ENCODE data around the gene KDM4C.

Gene KDM4C

DNA sequence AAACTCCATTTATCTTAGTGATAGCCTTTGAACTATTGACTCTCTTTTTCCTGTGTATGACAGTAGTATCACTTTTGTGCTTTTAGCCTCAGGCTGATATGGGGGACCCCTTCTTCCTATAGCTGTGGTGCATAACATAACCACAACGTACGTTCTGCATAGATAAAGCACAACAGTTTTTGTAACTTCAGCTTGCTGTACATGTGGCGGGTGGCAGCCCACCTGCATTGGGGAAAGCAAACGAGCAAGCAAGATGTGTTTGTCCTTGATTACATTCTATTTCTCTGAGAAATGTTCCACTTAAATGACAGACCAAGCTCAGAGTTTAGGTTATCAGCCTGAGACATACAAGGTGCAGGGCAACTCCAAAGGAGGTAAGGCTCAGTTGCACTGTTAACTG is 309.4 kb downstream of the KDM4C start:
- DNase-seq: no peak

DNA sequence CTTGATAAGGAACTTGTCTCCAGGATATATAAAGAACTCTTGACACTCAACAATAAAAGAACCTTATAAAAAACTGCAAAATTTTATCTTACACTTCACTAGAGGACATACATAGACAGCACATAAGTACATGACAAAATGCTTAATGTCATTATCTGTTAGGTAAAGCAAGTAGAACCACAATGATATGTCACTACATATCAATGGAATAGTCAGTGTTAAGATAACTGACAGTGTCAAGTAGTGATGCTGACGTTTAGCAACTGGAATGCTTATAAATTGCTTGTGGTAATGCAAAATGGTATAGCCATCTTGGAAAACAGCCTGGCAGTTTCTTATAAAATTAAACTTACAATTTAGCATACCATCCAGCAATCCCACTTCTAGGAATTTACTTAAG is 314.1 kb downstream of the KDM4C start:
- DNase-seq: no peak

DNA sequence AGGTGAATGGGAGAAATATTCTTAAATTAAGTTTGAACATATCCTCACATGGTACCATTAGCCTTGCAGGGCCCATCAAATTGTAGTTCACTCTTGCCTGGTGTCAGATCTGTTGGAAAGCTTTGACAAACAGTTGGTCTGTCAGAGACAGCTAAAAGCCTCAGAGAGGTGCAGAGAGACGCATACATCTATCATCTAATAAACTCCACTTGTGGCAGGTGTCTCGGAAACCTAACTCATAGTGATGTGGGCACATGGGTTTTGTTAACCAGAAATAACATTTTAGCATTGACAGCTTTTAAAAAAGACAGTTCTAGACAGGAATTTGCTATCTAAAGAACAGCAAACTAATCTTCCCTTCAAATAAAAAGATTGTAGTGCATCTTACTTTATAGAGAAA is 315.9 kb downstream of the KDM4C start:
- no peak for DNase-seq

DNA sequence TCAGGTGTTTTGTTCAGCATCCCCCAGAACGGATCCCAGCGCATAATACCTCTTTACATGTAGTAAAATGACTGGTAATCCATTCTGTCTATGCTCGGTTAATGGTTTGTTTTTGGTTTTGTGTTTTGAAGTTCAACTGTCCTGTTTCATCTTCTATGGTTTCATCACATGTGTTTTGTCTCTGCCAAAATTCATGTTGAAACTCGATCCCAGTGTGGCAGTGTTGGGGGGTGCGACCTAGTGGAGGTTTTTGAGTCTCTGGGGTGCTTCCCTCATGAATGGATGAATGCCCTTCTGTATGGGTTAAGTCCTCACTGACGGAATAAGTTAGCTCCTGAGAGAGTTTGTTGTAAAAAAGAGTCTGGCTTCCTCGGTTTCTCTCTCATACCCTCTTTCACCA is 317.4 kb downstream of the KDM4C start:
- no peak for DNase-seq

DNA sequence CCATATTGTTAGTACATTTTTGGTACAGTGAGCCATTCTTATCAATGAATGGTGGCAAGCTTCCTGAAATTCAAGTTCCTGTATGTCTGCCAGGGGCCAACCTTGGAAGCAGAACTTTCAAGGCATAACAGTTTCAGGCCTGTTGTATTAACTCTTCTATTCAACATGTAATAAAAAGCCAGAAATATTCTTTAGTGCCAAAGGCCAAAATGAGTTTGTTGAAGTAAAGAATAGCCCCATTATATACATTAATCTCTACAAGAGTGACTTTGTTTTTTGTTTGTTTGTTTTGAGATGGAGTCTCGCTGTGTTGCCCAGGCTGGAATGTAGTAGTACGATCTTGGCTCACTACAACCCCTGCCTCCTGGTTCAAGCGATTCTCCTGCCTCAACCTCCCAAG is 321.3 kb downstream of the KDM4C start:
- no peak for DNase-seq

DNA sequence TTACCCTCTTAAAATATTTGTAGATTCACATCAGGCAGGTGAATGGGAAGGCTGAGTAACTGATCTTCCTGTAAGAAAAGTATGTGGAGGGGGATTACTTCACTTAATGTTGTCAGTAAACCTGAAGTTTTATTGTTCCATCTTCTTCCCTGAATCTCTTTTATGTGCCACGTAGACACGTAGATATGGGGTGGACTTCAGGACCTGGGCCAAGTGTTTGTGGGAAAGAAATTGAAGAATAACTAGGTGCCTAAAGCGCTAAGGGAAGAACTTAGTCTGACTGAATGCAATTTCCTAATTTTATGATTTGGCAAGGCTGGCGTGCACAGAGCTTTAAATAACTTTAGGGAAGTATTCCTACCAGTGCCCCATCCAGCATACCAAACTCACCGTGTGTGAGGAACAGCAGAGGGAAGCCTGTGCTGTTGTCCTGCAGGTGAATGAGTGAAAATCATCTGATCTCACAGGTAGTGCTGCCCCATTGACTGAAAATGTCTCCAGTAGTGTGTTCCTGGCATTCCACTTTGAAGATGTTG is 323.4 kb downstream of the KDM4C start:
- no peak for DNase-seq

DNA sequence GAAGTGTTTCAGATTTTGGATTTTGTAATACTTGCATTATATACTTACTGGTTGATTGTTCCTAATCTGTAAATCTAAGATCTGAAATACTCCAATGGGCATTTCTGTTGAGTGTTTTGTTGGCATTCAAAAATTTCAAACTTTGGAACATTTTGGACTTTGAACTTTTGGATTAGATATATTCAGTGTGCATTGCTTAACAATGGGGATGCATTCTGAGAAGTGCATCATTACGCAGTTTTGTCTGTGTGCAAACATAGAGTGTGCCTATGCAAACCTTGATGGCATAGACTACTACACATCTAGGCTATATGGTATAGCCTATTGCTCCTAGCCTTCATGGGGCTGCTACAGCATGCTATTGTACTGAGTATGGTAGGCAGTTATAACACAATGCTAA is 325.4 kb downstream of the KDM4C start:
- DNase-seq: no peak

DNA sequence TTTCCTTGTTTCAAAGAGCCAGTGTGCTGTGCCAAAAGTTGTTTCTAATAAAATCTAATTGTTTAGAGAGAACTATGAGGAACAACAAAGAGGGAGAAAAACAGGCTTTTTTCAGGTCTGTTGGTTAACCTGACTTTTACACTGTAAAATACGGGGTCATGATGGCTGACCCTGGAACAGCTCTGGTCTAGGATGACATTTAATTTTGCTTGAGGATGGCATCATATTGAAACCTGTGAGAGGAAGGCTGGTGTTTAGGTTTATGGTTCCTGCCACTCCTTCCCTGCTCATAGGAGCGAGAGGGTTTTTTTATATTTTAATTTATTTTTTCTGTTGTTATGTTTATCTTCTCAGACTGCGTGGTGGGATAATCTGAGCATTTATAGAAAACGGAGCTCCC is 327.6 kb downstream of the KDM4C start:
- DNase-seq: no peak

DNA sequence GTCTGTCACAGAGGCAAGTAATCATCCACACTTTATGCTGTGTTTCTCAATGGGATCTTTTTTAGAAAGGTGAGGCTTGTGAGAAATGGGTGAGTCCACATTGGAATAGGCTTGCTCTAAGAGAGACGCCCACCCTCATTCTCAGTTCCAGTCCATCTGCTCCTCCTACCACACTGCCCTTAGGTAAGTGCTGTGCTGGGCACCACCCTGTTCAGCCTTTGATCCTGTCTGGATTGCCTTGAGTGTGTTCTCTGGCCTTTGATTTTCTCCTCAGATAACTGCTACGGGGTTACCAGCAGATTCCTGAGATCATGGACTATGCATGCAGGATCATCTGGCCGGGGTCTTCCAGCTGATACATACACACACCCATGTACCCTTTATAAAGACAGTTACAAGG is 328.6 kb downstream of the KDM4C start:
- DNase-seq: no peak

DNA sequence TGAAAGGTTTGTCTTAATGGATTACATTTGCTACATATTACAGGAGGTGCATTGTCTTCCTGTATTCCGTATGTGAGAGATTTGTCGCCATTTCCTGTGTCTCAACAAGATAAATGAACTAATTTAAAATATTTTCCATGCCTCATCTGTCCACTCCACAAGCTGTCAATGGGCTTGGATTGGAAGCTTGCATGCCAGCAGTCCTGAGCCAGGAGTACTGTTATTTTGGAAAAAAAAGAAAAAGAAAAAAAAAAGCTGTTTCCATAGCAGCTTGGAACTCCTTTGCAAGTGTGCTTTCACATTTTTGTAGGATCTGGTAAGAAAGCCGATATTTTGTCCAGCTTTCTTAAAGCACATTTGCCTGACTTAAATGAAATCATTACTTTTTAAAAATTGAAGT is 330.8 kb downstream of the KDM4C start:
- DNase-seq: no peak

DNA sequence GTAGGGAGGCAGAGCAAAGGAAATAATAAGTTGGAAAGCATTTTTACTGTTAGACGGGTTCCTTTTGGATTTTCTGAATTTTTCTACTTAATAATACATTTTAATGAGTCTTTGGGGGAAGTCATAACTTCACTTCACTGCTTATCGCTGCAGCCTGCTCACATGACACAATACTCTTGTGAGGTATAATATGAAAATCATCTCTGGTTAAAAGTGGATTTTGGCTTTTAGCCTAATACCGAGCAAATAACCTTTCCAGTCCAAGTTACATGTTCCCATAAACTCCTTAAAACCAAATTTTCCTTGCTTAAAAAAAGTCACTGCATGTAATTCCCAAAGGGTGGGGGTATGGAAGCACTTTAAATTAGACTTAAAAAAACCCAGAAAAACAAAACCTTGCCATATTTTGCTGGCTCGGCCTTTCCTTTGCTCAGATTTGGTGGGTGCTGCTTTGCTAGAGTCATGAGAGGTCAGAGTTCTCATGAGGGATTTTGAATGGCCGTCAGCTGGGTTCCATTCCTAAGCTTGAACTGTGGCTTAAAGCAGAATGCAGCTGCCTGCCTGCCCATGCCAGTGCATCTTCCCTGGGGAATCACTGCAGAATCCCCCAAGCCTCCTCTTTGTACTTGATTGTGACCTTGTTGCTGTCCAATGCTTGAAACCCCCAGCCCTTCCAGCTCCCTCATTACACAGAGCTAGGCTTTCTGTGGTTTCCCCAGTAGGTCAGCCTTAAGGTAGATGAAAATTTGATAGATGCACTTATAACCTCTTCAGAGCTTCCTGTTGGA is 331.8 kb downstream of the KDM4C start:
- DNase-seq: no peak

DNA sequence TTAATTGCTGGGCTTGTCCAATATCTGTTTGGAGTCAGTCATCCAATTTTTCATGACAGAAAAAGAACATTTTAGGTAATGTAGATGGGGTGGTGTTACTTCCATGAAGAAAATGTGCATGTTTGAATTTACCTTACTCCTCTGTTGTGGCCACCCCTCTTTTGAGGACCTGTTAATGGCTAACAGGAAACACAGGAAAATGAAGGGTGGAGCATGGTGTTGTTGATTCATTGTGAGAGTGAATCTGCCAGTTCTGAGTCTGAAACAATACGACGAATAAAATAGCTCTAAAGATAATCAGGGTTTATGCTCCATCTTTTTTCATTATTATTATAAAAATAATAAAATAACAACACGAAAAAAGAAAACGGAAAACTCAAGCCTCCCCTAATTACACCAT is 335.3 kb downstream of the KDM4C start:
- no peak for DNase-seq

DNA sequence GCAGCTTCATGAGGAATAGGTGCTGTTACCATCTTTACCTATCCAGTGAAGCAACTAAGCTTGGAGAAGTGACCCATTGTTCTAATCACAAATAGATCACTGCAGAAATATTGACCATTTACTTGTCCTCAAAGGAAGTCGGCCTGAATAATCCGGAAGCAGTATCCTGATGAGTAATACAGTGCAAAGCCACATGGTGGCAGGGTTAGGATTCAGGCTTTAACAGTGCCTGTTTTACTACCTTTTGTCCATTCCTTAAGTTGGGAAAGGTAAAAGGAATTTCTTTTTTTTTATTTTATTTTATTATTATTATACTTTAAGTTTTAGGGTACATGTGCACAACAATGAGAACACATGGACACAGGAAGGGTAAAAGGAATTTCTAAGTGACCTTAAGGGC is 336.3 kb downstream of the KDM4C start:
- DNase-seq: no peak

DNA sequence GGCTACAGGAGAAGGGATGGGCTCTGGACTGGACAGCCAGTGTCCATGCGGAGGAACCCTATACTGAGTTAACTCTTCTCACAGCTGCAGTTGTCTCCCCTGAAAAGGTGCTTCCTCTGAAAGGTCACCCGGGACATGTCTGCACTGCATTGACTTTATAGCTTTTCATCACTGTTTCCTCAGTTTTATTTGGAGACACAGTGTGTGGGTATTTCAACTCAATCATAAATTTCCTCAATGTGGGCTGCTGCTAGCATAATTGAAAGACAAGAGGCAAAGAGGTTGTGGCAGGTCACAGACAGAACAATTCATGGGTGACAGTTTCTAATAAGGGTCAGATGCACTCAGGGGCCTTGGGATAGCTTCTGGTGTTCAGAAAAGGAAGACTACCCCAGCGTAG is 336.8 kb downstream of the KDM4C start:
- no peak for DNase-seq

DNA sequence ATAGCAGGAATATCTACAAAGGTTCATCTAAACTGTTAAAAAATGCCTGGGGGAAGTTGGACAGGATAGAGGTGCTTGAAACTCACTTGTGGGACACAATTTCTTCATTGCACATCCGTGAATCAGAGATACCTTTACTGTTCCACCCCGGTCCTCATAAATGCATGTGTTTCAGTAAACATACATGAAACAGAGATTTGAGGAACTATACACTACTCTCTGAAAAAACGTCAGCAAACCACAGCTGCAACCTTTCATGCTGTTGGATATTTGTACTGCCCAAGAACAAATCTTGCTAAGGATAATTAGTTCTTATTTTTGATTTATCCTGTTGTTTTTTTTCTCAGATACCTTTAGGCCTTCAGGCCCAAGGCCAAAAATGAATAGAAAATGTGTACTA is 337.3 kb downstream of the KDM4C start:
- no peak for DNase-seq

DNA sequence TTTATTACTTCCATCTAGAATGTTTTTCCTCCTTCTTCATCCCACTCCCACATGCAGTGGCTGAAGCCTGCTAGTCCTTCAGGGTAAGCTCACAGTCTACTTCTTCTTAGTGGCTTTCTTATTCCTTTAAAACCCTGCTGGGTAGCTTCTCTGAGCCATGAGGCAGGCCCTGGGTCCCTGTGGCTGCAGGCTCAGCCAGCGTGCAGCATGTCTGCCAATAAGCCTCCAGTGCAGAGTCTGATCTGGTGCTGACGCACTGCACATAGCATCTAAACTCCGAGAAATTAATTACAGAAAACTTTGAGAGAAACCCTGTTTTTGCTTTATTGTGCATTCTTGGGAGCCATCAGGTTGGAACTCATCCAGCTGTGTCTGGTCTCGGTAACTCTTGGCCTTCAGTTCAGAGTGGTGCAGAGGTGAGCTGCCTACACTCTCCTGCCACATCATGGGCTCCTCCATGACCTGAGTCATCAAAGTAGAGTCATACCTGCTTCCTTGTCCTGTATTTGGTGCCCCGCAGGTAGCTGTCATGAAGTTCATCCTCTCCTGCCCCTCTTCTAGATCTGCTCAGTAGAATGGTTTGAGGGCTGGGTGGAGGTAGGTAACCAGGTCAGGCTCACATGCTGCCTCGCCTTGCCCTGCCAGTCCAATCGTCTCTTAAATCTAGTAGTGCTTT is 339.4 kb downstream of the KDM4C start:
- no peak for DNase-seq

DNA sequence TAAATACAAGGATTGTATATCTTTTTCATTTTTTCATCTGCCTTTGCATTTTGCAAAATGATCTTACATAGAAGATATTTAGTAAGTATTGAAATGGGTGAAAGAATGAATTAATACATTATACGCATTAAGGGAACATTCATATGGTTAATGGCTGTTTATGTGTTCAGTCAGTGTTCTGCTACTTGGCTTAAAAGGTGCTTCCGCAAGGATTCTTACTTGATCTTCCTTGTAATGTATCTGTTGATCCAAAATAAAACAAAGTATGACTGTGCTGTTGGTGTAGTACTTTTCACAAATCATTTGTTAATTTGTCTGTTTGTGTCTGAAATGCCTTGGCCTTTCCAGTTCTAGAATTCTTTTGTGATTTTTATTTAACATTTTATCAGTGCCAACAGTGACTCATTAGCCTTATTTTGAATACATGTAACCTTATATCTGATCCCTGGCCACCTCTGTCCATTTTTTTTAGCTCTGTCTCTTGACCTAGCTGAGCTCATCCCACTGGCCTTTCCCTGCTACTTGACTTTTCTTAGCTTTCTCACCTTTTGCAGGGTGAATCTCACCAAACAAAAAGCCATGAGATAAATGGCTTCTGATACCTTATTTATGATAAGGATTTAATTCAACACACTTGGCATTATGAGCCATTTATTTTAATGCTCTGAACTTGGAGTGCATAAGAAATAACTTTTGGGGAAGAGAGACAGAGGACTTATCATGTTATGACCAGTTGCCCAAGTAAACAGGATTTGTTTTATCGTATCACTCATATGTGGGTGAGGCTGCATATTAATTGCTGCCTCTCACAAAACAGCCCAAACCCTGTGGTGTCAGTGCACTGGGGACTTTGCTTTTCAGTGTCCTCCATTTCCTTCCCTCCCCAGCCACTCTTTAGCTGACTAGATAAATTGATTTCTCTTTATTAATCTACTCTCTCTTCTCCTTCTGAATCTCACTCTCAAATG is 340.3 kb downstream of the KDM4C start:
- DNase-seq: no peak

DNA sequence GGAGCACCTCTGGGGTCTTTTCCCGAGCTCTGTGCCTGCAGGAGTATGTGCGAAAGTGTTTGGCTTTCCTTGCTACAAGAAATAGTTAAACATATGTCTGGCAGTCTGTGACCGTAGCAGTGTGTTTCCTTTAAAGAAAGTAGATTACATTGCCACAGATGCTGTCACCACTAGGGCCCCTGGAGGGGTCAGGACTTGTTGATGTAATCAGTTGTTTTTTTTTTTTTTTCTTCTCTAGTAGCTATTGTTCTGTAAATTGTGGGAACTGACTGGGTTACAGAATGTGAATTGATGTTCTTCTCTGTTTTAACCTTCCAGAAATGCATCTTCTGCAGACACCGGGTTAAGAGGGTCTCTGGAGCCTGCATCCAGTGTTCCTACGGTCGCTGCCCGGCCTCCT is 345.6 kb downstream of the KDM4C start:
- no peak for DNase-seq

DNA sequence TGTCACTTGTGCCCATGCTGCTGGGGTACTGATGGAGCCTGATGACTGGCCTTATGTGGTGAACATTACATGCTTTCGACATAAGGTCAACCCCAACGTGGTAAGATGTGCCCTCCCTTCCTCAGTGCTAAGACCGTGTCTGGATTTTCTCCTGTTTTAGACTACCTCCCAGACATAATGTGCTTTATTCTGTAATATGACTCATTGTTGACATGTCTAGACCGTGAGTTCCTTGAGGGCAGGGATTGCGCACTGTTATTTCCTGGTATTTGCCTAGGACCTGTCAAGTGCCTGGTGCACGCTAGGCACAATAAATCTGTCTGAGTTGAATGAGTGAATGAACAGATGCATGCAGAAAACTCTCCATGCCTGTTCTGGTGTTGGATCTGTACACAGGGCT is 346.0 kb downstream of the KDM4C start:
- no peak for DNase-seq

DNA sequence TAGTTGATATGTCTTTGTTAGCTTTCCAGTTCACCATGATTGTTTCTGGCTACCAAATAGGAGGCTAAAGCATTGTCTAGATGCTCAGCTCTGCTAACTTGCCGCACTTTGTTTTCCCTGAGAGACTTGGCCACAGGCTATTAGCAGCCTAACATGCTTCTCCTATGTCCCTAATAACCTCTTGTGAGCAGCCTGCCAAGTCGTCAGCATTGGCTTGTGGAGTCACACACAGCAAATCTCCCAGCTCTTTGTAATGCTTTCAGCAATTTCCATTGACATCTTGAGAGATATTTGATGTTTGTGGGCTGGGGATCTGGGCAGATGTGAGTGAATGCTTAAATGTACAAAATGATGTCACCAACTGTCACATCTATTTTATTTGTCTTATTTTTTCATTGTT is 346.9 kb downstream of the KDM4C start:
- no peak for DNase-seq

DNA sequence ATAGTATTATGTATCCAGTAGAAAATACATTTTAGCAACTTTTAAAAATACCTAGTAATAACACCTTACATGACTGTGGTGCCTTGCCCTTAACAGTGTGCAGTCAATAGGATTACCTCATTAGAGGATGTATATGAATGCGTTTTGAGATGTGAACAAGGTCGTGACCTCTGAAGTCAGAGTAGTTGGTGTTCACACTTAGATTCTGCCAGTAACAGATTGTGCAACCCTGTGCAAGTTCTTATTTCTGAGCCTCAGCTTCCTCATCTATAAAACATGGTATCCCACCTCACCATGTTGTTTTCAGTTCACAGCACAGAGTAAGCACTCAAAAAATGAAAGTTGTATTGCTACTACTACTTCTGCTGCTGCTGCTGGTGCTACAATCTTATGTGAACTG is 347.3 kb downstream of the KDM4C start:
- no peak for DNase-seq

DNA sequence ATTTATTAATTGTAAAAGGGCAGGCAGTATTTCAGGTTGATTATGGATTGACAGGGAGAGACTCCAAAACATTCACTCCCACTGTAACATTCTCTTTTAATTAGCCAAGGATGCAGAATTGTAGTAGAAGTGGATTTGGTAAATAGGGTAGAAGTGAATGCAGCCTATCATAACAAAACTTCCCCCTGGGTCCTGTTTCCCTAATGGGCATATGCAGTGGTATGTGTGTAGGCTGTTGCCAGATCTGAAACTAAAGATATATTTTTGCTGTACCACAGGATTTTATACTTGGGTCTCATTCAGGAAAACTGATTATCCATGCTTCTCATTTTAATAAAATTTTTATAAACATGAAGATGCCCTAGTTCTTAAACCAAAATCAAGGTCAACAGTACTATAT is 351.2 kb downstream of the KDM4C start:
- DNase-seq: no peak

DNA sequence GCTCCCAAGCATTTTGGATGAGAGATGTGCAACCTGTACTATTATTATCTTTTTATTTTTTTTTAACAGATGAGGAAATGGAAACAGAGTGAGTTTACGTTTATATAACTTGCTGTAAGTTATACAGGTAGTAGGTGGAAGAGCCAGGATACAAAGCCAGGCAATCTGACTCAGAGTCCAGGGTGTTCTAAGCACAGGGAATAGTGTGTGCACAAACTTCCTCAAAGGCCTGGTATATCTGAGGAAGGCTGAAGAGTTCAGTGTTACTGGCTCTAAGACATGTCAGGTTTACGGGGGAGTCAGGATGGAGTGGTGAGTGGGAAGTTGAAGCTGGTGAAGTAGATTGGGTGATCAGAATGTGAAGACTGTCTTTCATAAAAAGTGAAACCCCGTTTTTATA is 353.6 kb downstream of the KDM4C start:
- DNase-seq: no peak
